AG20443 (cell line): ENCODE measurements around the gene GOLGA1.
"Not testable (repeated sequence)": the region's sequence is repeated elsewhere in the genome, so short reads cannot be mapped to it uniquely, and the experiment has no call there.

Source experiments
- DNase-seq: peaks from one replicate; pipeline ENCODE4 v3.0.0; 2012; ENCODE audit warnings: low spot score, mixed read lengths

GOLGA1 gene

DNA sequence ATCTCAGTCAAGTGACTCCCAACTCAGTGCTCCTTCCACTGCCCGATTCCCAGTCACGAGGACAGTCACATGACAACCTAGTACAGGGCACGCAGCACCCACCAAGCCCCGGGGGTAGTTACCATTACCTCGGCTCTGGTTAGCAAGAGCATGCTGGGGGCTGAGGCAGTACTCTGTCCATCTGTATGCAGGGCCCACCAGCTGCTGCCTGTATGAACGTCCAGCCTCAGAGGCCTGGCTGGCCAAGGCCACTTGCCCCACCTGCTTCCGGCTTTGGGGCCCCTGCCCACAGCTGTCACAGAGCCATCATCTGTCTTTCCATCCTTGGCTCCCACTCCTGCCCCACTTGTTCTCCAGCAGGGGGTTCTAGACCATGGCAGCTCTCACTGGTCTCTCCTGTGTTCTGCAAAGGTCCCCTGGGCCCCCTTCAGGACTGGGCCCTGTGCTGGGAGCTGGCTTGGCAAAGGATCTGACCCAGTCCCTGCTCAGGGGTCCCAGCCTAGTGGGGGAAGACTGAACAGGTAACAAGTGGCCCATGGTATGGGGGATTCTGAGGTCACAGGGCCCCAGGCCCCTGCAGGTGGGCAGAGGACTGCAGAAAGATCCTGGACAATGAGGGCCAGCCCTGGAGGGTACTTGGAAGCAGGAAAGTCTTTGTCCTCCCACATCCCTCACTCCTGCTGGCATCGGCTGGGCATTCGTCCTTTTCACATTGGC lies 82.4 kb downstream of the GOLGA1 start:
- DNase-seq = no peak

DNA sequence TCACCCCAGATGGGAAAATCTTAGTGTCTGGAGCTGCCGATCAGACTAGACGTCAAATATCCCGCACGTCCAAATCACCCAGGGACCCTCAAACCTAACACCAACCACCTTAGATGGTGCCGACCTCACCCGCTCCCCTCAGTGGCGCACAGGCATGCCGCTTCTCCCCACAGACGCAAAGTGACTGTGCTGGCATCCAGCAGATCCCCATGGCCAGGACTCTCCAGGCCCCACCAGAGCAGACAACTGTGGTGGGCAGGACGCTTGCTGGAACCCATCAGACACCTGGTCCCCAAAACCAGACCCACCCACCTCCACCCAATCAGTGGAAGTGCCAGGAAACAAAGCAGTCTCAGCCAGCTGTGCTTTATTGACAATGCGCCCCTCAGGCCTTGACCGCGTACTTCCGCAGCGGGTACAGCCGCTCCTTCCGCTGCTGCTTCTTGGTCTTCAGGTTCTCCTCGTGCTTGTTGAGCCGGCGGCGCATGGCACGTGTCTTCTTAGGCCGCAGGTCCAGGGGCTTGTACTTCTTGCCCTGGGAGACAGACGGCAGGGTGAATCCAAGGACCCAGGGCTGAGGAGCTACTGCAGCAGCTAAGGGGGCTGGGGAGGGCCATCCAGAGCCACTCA lies 83.2 kb downstream of the GOLGA1 start:
- DNase-seq = no peak

DNA sequence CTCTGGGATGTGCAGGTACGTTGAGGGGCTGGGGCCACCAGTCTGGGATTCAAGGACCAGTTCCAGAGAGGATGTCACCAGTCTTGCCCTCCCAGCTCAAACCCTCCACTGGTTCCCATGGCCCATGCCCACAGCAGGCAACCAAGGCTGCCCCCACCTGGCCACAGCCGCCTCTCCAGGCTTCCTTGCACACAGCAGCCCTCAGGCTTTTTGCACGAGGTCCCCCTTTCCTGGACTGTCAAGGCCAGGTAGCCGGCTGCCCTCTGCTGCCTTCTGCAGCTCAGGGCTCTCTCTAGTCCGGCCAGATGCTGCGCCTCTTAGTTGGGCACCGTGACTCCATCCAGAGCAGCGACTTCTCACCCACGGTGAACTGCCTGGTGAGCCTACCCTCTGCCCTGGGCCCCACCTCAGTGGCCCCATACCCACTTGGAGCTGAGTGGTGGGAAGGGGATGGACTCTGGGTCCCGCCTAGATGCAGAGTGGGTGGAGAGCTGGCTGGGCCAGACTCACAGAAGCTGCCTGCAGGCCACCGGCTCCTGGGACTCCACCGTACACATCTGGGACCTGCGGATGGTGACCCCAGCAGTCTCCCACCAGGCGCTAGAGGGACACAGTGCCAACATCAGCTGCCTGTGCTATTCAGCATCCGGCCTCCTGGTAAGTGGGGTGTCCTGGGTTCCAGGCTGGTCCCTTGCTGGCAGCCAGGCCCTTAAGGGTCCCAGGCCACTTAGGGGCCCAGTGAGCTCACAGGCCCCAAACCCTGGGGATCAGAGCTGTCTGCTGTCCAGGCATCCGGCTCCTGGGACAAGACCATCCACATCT lies 84.7 kb downstream of the GOLGA1 start:
- peak; percentile 47 for DNase-seq

DNA sequence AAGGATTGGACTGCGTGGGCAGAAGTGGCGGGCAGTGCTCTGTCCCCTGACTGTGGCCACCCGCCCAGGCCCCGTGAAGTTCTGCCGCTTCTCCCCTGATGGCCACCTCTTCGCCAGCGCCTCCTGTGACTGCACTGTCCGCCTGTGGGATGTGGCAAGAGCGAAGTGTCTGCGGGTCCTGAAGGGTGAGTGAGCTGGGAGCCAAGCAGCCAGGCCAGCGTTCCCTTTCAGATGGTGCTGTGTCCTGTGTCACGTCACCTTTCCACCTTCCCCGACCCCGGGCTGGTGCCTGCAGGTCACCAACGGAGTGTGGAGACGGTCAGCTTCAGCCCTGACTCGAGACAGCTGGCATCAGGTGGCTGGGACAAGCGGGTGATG lies 85.3 kb downstream of the GOLGA1 start:
- no peak for DNase-seq

DNA sequence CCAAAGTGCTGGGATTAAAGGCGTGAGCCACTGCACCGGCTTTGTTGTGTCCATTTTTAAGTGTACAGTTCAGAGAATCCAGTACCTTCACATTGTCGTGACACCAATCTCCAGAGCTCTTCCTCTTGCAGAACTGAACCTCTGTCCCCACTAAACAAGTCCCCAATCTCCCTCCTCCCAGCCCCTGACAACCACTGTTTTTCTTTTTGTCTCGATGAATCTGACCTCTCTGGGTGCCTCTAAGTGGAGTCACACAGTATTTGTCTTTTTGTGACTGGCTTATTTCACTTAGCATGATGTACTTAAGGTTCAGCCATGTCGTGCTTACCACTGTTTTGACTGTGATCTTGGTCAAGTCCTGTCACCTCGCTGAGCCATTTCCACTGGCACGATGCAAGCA lies 86.1 kb downstream of the GOLGA1 start:
- no peak for DNase-seq

DNA sequence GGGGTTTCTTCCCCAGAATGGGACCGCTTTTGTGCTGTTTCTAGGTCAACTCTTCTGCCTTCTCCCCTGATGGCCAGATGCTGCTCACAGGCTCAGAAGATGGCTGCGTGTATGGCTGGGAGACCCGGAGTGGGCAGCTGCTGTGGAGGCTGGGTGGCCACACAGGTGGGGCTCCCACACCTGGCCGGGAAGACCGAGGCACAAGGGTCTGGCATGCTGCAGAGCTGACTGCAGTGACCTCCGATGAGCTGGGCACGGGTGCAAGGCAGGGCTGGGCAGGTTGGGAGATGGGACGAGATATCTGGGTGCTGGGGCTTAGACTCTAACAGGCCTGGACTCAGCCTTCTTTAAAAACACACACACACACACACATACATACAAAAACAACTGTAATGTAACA lies 86.7 kb downstream of the GOLGA1 start:
- no peak for DNase-seq

DNA sequence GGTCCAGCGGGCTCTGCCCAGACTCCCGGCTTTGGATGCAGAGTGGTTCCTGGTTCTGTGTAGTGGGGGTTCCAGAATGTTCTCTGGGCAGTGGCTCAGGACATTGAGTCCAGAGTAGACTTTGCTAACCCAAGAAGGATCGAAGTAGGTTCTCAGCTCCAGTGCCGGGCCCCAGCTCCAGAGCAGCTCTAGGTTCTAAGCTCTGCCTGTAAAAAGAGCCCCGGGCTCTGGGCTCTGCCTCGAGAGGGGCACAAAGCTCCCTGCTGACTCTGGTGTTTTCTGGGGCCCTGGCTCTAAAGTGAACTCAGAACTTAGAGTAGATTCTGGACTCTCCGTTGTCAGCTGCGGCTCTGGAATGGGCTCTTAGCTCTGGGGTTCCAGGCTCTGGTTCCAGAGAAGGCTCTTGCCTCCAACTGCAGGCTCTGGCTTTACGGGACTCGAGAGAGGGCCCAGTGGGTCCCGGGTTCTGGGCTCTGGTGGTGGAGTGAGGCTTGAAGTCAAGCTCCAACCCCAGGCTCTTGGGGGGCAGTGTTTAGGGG lies 87.2 kb downstream of the GOLGA1 start:
- no peak for DNase-seq

DNA sequence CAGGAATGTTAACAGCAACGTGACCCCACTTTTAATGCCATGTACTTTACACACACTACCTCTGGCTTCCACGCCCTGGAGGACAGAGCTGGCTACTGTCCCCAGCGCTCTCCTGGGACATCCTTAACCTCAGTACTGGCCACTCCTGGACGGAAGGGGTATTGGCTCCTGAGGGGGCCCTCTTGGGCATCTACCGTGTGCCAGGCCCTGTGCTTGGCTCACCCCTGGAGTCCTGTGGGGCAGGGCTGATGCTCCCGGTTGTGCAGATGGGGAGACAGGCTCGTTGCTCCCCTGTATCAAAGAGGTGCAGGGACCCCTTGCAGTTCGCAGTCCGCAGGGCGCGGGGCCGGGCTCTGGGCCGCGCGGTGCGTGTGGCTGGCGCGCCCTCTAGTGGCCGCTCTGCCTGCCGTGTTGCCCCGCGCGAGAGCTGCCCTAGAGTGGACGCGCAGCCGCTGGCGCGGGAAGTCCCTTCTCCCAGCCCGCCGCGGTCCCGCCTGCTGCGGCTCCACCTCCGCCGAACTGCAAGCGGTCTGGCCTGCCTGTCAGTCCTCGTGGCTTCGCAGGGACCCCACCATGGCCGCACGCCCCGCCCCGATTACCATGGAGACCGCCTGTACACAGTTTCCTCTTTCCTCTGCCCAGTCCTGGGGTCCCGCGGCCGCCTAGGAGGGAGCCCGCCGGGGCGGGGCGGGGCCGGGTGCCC lies 87.9 kb downstream of the GOLGA1 start, which contains the start of gene WDR38:
Gene WDR38 (plus strand): TSS at position 632 of the 703 bp plus-strand sequence. CDS start 72 bp downstream, outside the sequence.
- DNase-seq = peak; percentile 89

DNA sequence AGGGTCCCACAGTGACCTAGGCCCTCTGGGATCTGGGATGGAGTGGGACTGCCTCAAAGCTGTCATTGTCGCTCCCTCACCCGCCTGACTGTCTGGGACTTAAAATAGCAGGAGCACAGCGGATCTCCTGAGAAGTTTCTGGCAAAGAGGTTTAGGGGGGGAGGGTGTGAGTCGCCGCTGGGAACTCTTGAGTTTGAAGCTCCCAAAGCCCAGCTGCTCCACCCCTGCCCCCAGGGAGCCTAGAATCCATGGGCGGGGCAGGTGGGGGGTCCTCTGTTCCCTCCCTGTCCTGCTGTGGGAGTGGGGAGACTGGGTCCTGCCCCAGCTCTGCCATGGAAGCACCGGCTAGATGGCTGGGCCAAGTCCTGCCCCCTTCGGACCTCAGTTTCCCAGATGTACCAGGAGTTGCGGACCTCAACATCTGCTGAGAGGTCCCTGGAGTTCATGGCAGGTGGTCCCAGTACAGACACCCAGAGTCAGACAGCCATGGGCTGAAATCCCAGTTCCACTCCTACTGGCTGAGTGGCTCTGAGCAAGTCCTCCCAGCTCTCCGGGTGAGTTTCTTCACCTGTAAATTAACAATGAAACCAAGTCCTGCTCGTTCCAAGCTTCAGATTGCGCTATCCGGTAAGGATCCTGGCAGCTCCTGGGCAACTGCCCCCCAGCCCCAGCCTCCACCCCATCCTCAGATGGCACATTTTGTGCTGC lies 88.6 kb downstream of the GOLGA1 start:
- no peak for DNase-seq

DNA sequence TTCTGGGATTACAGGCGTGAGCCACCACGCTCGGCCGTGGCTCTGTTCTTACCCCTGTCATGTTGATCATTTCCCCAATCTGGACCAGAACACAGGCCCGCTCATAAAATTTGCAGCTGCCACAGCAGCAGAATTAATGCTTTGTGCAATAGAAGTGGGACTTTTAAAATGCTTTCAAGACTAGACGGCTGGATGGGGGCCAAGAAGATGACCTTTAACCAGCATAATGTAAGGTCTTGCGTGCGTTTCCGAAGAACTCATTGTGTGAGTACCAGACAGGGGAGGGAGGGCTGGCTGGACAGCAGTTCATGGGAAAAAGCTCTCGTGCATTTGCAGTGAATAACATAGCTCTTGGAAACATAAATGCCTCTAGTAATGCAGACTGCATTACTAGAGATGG lies 91.1 kb downstream of the GOLGA1 start:
- DNase-seq = peak; percentile 69

DNA sequence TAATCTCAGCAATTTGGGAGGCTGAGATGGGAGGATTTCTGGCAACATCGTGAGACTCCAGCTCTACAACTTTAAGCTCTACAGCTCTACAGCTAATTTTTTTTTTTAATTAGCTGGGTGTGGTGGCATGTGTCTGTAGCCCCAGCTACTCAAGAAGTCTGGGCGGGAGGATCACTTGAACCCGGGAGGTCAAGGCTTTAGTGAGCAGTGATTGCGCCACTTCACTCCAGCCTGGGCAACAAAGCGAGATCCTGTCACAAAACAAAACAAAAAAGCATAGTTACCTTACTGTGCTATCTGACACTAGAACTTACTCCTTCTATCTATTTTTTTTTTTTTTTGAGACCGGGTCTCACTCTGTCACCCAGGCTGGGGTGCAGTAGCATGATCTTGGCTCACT lies 93.9 kb downstream of the GOLGA1 start:
- no peak for DNase-seq

DNA sequence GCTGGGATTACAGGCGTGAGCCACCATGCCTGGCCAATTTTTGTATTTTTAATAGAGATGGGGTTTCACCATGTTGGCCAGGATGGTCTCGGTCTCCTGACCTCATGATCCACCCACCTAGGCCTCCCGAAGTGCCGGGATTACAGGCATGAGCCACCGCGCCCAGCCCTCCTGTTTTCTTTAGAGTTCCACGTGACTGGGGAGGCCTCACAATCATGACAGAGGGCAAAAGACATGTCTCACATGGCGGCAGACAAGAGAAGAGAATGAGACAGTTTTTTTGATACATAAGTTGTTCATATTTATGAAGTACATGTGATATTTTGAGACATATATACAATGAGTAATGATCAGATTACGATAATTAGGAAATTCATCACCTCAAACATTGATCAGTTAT lies 94.4 kb downstream of the GOLGA1 start:
- DNase-seq = not testable (repeated sequence)

DNA sequence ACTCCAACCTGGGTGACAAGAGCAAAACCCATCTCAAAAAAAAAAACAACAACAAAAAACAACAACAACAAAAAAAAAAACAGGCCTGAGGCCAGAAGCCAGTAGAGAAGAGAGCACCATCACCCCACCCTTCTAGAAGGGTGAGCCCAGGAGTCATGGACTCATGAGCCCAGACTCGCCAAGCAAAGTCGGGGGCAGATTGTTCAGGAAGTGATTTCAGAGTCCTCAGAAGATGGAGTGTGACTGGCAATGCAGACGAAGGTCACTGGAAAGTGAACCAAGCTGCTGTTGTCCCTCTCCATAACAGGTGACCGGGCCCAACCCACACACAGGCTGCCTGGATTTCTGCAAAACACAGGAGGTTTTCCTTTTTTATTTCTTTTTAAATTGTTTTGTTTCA lies 96.6 kb downstream of the GOLGA1 start:
- no peak for DNase-seq

DNA sequence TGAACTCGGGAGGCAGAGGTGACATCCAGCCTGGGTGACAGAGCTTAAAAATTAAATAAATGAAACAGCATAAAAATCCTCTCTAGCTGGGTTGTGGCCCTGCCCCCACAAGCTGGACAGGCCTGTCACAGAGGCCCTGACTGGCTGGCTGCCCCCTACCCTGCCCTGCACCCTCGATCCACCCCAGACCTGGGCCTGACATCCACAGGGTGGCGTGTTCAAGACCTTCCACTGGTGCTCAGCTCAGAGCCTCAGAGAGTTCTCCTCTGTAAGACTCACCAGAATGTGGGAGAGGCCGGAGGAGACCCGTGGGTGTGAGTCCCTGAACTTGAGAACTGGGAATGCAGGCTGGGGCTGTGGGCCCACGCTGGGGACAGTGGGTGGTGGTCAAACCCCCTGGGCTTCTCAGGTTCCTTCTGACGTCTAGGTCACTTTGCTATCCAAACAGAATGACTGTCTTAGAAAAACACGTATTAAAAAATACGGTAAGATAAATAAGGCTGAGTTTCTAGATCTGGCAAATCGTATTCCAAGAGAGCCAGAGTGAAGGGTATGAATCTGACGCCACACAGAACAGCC lies 97.3 kb downstream of the GOLGA1 start:
- DNase-seq = no peak

DNA sequence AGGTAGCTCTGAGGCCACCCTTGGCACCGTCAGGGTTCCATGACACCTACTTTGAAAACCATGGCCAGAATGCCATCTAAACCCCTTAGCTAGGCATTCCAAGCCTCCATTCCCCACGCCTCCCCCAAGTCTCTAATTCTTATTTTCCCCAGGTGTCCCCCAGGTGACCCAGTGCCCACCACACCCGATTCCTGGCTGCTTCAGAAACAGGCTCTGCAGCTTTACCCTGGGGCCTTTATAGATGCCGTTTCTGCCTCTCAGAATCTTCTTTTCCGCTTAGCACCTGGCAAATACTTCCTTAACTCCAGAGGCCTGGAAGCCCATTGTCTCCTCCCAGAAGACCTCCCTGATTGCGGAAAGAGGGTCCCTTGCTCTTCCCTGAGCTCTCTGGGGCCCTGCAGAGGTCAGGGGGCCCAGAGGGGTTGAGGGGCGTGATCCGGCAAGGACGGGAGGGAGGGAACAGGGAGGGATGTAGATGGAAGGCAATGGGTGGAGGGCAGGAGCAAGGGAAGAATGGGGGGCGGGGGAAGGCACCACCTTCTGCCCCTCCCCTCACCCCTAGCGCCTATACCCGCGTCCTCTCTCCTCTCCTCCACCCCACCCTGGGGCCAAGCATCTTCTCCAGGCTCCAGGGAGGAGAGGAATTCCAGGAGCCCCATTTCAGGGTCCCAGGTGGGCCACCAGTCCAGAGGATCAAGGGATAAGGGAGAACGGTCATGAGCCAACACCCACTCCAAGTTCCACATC lies 99.6 kb downstream of the GOLGA1 start:
- DNase-seq = no peak

DNA sequence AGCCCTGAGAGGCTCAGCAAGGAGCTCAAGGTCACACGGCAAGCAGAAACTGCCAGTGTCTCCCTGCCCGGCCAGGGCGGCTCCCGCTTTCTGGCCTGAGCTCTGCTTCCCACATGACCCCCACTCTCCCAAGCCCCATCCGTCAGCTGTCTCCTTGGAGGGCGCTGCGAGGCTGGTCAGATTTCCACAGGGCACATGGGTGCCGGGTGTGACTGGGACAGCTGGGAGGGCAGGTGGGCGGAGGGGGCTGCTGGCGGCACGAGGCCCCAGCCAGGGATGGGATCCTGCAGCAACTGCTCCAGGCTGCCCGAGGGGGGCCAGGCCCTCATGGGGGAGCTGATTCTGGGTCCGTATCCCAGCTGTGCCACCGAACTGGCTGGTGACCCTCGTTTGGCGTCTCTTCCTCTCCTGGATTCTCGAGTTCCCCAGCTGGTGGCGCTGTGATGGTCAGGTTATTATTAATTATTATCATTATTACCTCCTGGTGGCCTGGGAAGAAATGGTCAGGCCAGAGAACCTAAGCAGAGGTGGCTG lies 100.5 kb downstream of the GOLGA1 start:
- no peak for DNase-seq

DNA sequence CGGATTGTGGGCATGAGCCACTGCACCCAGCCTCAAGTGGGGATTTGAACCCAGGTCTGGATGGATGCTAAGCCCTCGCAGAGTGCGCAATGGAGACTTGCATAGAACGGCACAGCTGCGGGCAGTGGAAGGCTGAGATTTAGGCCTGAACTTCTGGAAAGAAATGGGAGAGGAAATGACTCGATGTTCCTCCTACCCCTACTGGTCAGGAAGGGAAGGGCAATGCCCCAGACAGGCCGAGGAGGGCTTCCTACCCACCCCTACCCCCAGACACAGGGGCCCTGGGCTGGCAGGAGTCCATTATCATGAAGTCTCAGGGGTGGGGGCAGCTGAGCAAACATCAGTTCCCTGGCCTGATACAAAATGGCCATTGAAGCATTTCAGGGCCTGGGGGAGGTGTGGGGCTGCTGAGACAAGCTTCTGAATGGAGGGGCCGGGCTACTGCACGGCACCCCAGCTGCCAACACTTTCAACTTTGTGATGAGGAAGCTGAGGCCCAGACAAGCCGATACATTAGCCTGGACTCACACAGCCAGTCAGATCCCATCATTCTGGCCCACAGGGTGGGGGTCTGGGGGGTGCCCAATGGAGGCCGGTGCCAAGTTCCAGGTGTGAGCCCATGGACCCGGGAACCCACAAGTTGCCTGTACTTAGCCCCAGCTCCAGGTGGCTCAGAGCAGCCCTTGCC lies 101.1 kb downstream of the GOLGA1 start:
- peak; percentile 55 for DNase-seq

DNA sequence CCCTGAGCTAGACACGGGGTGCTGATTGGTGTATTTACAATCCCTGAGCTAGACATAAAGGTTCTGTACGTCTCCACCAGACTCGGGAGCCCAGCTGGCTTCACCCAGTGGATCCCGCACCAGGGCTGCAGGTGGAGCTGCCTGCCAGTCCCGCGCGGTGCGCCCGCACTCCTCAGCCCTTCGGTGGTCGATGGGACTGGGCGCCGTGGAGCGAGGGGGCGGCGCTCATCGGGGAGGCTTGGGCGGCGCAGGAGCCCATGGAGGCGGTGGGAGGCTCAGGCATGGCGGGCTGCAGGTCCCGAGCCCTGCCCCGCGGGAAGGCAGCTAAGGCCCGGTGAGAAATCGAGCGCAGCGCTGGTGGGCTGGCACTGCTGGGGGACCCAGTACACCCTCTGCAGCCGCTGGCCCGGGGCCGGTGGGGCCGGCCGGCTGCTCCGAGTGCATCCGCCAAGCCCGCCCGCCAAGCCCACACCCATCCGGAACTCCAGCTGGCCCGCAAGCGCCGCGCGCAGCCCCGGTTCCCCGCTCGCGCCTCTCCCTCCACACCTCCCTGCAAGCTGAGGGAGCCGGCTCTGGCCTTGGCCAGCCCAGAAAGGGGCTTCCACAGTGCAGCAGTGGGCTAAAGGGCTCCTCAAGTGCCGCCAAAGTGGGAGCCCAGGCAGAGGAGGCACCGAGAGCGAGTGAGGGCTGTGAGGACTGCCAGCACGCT lies 102.2 kb downstream of the GOLGA1 start:
- DNase-seq = not testable (repeated sequence)

DNA sequence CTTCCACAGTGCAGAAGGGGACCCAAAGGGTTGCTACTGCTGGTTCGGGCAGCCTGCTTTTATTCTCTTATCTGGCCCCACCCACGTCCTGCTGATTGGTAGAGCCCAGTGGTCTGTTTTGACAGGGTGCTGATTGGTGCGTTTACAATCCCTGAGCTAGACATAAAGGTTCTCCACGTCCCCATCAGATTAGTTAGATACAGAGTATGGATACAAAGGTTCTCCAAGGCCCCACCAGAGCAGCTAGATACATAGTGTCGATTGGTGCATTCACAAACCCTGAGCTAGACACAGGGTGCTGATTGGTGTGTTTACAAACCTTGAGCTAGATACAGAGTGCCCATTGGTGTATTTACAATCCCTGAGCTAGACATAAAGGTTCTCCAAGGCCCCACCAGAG lies 102.8 kb downstream of the GOLGA1 start:
- not testable (repeated sequence) for DNase-seq
